HEK293 (cell line): ENCODE results near the gene BPIFB2.

ENCODE experiments used
- CTCF ChIA-PET: fragments of 350-600 bp; formaldehyde crosslinking; extraction: SDS; loops from one replicate; lab custom pipeline; 2021; ENCODE audit warnings: antibody characterized with exemption; lab: Yijun Ruan, JAX
- POLR2A ChIA-PET: fragments of 300-600 bp; formaldehyde crosslinking; extraction: SDS; loops from one replicate; lab custom pipeline; 2020; ENCODE audit warnings: antibody characterized with exemption, inconsistent platforms; lab: Yijun Ruan, JAX
- H3K27ac ChIP-seq: fragments of 200-500 bp; sonication (Bioruptor generic); 2 replicates; pipeline ENCODE4 v1.5.1; 2014; ENCODE audit warnings: low read depth, low read length, control low read depth, inconsistent platforms; ENCODE audit errors: extremely low read depth
- H3K36me3 ChIP-seq, 2 experiments: fragments of 200-500 bp in 1 of 2; sonication (Bioruptor generic) in 1 of 2; 1 replicate in 1 of 2; 2 replicates in 1 of 2; pipeline ENCODE4 v1.5.1; 2014 to 2017; ENCODE audit warnings: inconsistent platforms in 2 of 2, low read length in 2 of 2; ENCODE audit not compliant: control insufficient read depth in 2 of 2, insufficient read depth in 1 of 2
- H3K4me1 ChIP-seq: fragments of 200-500 bp; sonication (Bioruptor generic); 2 replicates; pipeline ENCODE4 v1.5.1; 2014; ENCODE audit warnings: mild to moderate bottlenecking, low read length, inconsistent platforms; ENCODE audit not compliant: control insufficient read depth, insufficient read depth
- H3K4me3 ChIP-seq: 2 replicates; pipeline ENCODE4 v1.5.1; 2011; ENCODE audit warnings: low read depth, mild to moderate bottlenecking, control low read depth, low read length, moderate library complexity
- H3K9me3 ChIP-seq: fragments of 200-500 bp; sonication (Bioruptor generic); 2 replicates; pipeline ENCODE4 v1.5.1; 2014; ENCODE audit warnings: low read depth, low read length, inconsistent platforms; ENCODE audit not compliant: control insufficient read depth, insufficient read depth
- BCL11A ChIP-seq: fragments of 450-650 bp; formaldehyde crosslinking; IDR thresholded peaks from 2 replicates; pipeline ENCODE4 v1.5.1; 2016; ENCODE audit warnings: low read depth, missing biosample characterization, missing genetic modification characterization
- KLF1 ChIP-seq: fragments of 450-650 bp; formaldehyde crosslinking; IDR thresholded peaks from 2 replicates; pipeline ENCODE4 v1.5.1; 2016; ENCODE audit warnings: missing biosample characterization, missing genetic modification characterization
- KLF17 ChIP-seq: fragments of 450-650 bp; formaldehyde crosslinking; IDR thresholded peaks from 2 replicates; pipeline ENCODE4 v1.5.1; 2016; ENCODE audit warnings: missing biosample characterization, missing genetic modification characterization
- KLF8 ChIP-seq: fragments of 450-650 bp; formaldehyde crosslinking; IDR thresholded peaks from 2 replicates; pipeline ENCODE4 v1.5.1; 2016; ENCODE audit warnings: missing biosample characterization, missing genetic modification characterization
- PRDM1 ChIP-seq: fragments of 450-650 bp; formaldehyde crosslinking; IDR thresholded peaks from 2 replicates; pipeline ENCODE4; 2016; ENCODE audit warnings: missing biosample characterization, missing genetic modification characterization
- SP2 ChIP-seq: fragments of 450-650 bp; formaldehyde crosslinking; IDR thresholded peaks from 2 replicates; pipeline ENCODE4 v1.5.1; 2016; ENCODE audit warnings: missing biosample characterization, missing genetic modification characterization
- ZIC2 ChIP-seq: fragments of 450-650 bp; formaldehyde crosslinking; IDR thresholded peaks from 2 replicates; pipeline ENCODE4 v1.5.1; 2016; ENCODE audit warnings: missing biosample characterization, missing genetic modification characterization
- ZNF24 ChIP-seq: fragments of 450-650 bp; formaldehyde crosslinking; IDR thresholded peaks from 2 replicates; pipeline ENCODE4 v1.5.1; 2016; ENCODE audit warnings: missing biosample characterization, missing genetic modification characterization
- ZNF433 ChIP-seq: fragments of 450-650 bp; formaldehyde crosslinking; IDR thresholded peaks from 2 replicates; pipeline ENCODE4 v1.5.1; 2016; ENCODE audit warnings: missing biosample characterization, missing genetic modification characterization, low read depth
- ZNF548 ChIP-seq: fragments of 450-650 bp; formaldehyde crosslinking; IDR thresholded peaks from 2 replicates; pipeline ENCODE4 v1.5.1; 2016; ENCODE audit warnings: missing biosample characterization, missing genetic modification characterization
- ZNF560 ChIP-seq: fragments of 450-650 bp; formaldehyde crosslinking; IDR thresholded peaks from 2 replicates; pipeline ENCODE4 v1.5.1; 2017; ENCODE audit warnings: missing biosample characterization, missing genetic modification characterization, borderline replicate concordance
- ZNF747 ChIP-seq: fragments of 450-650 bp; formaldehyde crosslinking; IDR thresholded peaks from 2 replicates; pipeline ENCODE4 v1.5.1; 2016; ENCODE audit warnings: missing biosample characterization, missing genetic modification characterization
- ZSCAN23 ChIP-seq: fragments of 450-650 bp; formaldehyde crosslinking; IDR thresholded peaks from 2 replicates; pipeline ENCODE4 v1.5.1; 2016; ENCODE audit warnings: missing biosample characterization, missing genetic modification characterization
- TF ChIP-seq, protein P1 (sequence below): fragments of 450-650 bp; formaldehyde crosslinking; conservative IDR thresholded peaks from 2 replicates; pipeline ENCODE4 v1.5.1; 2016; ENCODE audit warnings: low read depth, missing biosample characterization, missing genetic modification characterization
- TF ChIP-seq, protein P2 (sequence below): fragments of 450-650 bp; formaldehyde crosslinking; IDR thresholded peaks from 2 replicates; pipeline ENCODE4 v1.5.1; 2017; ENCODE audit warnings: missing biosample characterization, missing genetic modification characterization
- TF ChIP-seq, protein P3 (sequence below): fragments of 450-650 bp; formaldehyde crosslinking; IDR thresholded peaks from 2 replicates; pipeline ENCODE4 v1.5.1; 2016; ENCODE audit warnings: missing biosample characterization, missing genetic modification characterization
- TF ChIP-seq, protein P4 (sequence below): fragments of 450-650 bp; formaldehyde crosslinking; IDR thresholded peaks from 2 replicates; pipeline ENCODE4 v1.5.1; 2017; ENCODE audit warnings: missing biosample characterization, missing genetic modification characterization

Gene BPIFB2

GRCh38 chr20:32989507-32990283, 17.8 kb upstream of the BPIFB2 start:
- Histone ChIP-seq H3K4me1 (no peaks in the 10 kb centered on the region), H3K9me3 (no peaks in the 10 kb centered on the region), H3K36me3 (no peaks in the 10 kb centered on the region), H3K4me3 (no peak overlapping the region), H3K27ac (no peak overlapping the region)
- CTCF ChIA-PET, result no interaction called here
- POLR2A ChIA-PET, result no interaction called here
- TF ChIP-seq, protein P1, sequence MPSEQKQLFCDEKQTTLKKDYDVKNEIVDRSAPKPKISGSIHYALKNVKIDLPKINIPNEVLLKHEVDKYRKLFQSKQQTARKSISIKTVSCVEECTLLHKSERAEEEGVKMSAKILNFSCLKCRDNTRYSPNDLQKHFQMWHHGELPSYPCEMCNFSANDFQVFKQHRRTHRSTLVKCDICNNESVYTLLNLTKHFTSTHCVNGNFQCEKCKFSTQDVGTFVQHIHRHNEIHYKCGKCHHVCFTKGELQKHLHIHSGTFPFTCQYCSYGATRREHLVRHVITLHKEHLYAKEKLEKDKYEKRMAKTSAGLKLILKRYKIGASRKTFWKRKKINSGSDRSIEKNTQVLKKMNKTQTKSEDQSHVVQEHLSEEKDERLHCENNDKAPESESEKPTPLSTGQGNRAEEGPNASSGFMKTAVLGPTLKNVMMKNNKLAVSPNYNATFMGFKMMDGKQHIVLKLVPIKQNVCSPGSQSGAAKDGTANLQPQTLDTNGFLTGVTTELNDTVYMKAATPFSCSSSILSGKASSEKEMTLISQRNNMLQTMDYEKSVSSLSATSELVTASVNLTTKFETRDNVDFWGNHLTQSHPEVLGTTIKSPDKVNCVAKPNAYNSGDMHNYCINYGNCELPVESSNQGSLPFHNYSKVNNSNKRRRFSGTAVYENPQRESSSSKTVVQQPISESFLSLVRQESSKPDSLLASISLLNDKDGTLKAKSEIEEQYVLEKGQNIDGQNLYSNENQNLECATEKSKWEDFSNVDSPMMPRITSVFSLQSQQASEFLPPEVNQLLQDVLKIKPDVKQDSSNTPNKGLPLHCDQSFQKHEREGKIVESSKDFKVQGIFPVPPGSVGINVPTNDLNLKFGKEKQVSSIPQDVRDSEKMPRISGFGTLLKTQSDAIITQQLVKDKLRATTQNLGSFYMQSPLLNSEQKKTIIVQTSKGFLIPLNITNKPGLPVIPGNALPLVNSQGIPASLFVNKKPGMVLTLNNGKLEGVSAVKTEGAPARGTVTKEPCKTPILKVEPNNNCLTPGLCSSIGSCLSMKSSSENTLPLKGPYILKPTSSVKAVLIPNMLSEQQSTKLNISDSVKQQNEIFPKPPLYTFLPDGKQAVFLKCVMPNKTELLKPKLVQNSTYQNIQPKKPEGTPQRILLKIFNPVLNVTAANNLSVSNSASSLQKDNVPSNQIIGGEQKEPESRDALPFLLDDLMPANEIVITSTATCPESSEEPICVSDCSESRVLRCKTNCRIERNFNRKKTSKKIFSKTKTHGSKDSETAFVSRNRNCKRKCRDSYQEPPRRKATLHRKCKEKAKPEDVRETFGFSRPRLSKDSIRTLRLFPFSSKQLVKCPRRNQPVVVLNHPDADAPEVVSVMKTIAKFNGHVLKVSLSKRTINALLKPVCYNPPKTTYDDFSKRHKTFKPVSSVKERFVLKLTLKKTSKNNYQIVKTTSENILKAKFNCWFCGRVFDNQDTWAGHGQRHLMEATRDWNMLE, result no peak
- TF ChIP-seq ZNF747, result no peak

GRCh38 chr20:32990426-32990825, 17.1 kb upstream of the BPIFB2 start:
- TF ChIP-seq SP2 (no peak), ZIC2 (tag by site-specific recombination) (no peak), BCL11A (tag by site-specific recombination) (no peak), ZNF433 (tag by site-specific recombination) (no peak), ZNF548 (tag by site-specific recombination) (no peak), PRDM1 (tag by site-specific recombination) (no peak), ZSCAN23 (tag by site-specific recombination) (no peak), KLF17 (tag by site-specific recombination) (no peak), ZNF24 (tag by site-specific recombination) (no peak), KLF8 (tag by site-specific recombination) (no peak), KLF1 (tag by site-specific recombination) (no peak), ZNF560 (no peak), ZNF747 (no peak)
- TF ChIP-seq, protein P2, sequence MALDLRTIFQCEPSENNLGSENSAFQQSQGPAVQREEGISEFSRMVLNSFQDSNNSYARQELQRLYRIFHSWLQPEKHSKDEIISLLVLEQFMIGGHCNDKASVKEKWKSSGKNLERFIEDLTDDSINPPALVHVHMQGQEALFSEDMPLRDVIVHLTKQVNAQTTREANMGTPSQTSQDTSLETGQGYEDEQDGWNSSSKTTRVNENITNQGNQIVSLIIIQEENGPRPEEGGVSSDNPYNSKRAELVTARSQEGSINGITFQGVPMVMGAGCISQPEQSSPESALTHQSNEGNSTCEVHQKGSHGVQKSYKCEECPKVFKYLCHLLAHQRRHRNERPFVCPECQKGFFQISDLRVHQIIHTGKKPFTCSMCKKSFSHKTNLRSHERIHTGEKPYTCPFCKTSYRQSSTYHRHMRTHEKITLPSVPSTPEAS (tag by site-specific recombination), result no peak
- TF ChIP-seq, protein P3, sequence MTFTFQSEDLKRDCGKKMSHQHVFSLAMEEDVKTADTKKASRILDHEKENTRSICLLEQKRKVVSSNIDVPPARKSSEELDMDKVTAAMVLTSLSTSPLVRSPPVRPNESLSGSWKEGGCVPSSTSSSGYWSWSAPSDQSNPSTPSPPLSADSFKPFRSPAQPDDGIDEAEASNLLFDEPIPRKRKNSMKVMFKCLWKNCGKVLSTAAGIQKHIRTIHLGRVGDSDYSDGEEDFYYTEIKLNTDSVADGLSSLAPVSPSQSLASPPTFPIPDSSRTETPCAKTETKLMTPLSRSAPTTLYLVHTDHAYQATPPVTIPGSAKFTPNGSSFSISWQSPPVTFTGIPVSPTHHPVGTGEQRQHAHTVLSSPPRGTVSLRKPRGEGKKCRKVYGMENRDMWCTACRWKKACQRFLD (tag by site-specific recombination), result no peak
- TF ChIP-seq, protein P4, sequence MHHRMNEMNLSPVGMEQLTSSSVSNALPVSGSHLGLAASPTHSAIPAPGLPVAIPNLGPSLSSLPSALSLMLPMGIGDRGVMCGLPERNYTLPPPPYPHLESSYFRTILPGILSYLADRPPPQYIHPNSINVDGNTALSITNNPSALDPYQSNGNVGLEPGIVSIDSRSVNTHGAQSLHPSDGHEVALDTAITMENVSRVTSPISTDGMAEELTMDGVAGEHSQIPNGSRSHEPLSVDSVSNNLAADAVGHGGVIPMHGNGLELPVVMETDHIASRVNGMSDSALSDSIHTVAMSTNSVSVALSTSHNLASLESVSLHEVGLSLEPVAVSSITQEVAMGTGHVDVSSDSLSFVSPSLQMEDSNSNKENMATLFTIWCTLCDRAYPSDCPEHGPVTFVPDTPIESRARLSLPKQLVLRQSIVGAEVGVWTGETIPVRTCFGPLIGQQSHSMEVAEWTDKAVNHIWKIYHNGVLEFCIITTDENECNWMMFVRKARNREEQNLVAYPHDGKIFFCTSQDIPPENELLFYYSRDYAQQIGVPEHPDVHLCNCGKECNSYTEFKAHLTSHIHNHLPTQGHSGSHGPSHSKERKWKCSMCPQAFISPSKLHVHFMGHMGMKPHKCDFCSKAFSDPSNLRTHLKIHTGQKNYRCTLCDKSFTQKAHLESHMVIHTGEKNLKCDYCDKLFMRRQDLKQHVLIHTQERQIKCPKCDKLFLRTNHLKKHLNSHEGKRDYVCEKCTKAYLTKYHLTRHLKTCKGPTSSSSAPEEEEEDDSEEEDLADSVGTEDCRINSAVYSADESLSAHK (tag by site-specific recombination), result no peak
- TF ChIP-seq, all 188 proteins: peak for 0
- CTCF ChIA-PET, result interaction anchor here (1.0 kb wide), 1 partner anchor 9 kb away, joined by 3 read pairs; no protein-coding TSS in a partner anchor
- Histone ChIP-seq H3K4me1 (no peaks in the 10 kb centered on the region), H3K4me3 (no peak overlapping the region), H3K27ac (no peak overlapping the region), H3K9me3 (no peaks in the 10 kb centered on the region), H3K36me3 (no peaks in the 10 kb centered on the region)
- POLR2A ChIA-PET, result no interaction called here
